ENCODE results near the gene CD8B2.
"Not testable (repeated sequence)": the region's sequence is repeated elsewhere in the genome, so short reads cannot be mapped to it uniquely, and the experiment has no call there.

The CD8B2 gene

GRCh38 chr2:106513391-106513790 is 26.2 kb downstream of the CD8B2 start:
- DNase-seq, result not testable (repeated sequence)

GRCh38 chr2:106514827-106515226 is 27.7 kb downstream of the CD8B2 start:
- DNase-seq, result not testable (repeated sequence)

GRCh38 chr2:106516436-106516835 is 29.3 kb downstream of the CD8B2 start:
- no peak for DNase-seq

GRCh38 chr2:106516864-106517263 is 29.7 kb downstream of the CD8B2 start:
- DNase-seq, result no peak

DNA sequence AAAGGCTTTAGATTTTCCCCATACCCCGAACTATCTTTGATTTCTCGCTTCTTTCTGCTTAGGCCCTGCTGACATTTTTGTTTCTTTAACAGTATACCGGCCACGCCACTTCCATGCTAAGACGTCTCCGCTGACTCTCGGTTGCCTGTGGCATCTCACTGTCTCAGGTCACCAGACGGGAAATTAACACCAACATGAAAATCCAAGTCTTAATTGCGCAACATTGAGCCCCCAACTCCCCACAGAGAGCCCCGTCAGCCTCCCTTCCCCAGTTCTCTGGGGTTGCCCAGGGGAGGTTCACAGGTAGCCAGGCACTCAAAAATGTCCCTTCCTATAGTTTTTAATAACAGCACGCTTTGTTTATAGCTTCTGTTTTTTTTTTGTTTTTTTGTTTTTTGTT is 30.2 kb downstream of the CD8B2 start:
- DNase-seq, result no peak

- DNase-seq, result no peak
These were observed 32.6 kb downstream of the CD8B2 start for GRCh38 chr2:106519767-106520166.

- no peak for DNase-seq
These were observed 33.9 kb downstream of the CD8B2 start for GRCh38 chr2:106521016-106521415.

GRCh38 chr2:106523976-106524665 is 37.0 kb downstream of the CD8B2 start:
- no peak for DNase-seq

DNA sequence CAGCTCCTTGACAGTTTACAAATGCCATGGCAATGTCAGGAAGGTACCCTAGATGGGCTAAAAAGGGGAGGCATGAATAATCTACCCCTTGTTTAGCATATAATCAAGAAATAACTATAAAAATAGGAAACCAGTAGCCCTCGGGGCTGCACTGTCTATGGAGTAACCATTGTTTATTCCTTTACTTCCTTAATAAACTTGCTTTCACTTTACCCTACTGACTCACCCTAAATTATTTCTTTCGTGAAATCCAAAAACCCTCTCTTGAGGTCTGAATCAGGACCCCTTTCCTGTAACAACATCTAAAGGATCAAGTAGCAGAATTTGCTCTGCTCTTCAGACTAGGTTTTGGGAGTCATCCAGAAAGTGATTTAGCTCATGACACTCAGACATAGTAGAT is 43.7 kb downstream of the CD8B2 start:
- no peak for DNase-seq

DNA sequence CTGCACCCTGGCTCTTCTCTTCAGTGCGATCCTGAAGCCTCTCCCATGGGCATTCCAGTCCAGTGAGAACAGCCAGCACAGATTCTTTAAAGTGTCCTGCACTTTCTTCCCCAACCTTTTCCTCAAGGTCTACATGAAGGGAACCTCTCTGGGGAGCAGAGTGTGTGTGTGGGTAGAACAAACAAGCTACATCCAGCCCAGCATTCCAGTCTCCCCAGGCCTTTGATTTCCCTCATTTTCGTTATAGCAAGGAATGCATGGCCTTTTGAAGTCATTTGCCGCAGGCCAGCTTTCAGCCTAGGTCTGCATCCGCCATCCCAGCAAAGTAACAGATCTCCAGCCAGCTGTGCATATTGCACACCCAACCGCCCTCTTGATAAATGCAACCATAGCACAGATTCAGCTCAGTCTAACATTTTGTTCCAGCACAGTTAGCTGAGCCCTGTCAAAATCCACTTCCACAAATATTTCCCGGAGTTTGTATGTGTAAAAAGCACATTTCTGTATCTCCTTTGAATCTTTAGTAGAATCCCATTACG is 44.6 kb downstream of the CD8B2 start:
- no peak for DNase-seq

DNA sequence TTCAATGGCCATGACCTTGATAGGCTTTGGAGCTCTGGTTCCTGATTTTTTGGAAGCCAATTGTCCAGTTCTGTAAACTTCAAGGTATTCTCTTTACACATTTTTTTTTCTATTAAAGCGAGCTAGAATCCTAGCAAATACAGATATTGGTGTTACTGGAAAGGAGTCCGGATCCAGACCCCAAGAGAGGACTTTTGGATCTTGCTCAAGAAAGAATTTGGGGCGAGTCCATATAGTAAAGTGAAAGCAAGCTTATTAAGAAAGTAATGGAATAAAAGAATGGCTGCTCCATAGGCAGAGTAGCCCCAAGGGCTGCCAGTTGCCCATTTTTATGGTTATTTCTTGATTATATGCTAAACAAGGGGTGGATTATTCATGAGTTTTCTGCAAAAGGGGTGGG is 45.1 kb downstream of the CD8B2 start:
- no peak for DNase-seq

GRCh38 chr2:106534471-106534870 is 47.3 kb downstream of the CD8B2 start:
- DNase-seq, result no peak

GRCh38 chr2:106536490-106536889 is 49.3 kb downstream of the CD8B2 start:
- DNase-seq, result no peak

DNA sequence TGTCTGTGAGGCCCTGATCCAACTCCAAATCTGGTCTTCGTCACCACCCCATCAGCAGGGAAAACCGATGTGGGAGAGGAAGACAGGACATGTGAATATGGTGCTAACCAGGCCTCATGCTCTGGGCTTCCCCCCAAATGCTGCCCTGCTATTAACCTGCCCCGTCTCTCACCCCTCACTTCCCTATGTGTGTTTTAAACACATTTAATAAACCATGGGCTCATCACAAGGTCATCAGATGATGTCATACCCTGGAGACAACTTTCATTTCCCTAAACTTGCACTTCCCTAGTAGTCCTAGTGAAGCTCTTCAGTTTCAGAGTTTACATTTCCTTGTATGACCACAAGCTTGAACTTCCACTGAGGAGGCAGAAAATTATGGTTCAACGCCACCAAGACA is 49.9 kb downstream of the CD8B2 start:
- DNase-seq, result no peak

- DNase-seq, result peak; percentile 14
These were observed 50.6 kb downstream of the CD8B2 start for GRCh38 chr2:106537791-106538191.

DNA sequence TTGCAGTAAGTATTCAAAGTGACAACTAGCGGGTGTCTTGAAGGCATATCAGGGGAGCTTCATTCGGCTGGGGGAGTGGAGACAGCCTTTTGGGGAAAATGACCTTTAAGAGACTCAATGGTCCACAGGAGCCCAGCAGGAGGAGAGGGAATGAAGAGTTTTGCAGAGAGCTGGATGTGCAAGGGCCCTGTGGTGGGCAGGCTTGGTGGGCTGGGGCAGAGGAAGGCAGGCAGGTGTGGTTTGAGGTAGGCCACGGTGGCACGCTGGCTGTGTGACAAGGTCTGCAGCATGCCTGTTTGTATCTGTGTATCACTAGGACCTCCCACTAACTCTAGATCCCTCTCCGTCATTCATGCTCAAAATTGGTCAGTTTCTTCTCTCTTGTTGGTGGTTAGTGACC is 53.7 kb downstream of the CD8B2 start:
- no peak for DNase-seq

DNA sequence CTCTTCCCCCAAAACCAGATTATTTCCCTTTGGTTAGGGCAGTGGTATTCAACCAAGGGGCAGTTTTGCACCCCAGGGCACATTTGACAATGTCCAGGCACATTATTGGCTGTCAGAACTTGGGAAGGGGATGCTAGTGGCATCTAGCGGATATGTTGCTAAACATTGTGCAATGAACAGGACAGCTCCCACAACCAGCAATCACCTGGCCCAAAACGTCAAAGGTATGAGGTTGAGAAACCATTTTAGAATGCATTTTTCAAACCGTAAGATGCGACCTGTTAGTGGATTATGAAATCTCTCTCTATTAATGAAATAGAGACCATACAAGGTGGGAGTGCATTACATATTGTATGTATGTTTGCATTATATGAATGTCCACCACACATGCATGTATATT is 54.2 kb downstream of the CD8B2 start:
- no peak for DNase-seq

GRCh38 chr2:106542746-106543359 is 55.7 kb downstream of the CD8B2 start:
- DNase-seq, result peak; percentile 38

DNA sequence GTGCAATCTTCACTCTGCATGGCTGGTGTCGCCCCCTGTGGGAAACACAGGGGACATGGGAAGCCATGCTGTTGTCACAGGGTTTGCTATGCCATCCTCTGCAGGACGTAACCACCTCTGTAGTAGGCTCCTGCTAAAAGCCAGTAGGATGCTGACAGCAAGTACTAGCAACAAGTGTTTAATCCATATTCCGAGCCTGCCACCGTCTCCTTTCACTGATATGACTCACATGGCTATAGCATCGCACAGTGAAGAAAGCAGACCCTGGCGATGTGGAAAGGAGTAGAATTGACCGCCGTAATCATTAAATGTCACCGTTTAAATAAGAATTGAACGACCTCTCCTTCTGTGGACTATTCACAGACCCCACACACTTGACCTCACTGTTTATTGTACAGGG is 57.8 kb downstream of the CD8B2 start:
- DNase-seq, result no peak

DNA sequence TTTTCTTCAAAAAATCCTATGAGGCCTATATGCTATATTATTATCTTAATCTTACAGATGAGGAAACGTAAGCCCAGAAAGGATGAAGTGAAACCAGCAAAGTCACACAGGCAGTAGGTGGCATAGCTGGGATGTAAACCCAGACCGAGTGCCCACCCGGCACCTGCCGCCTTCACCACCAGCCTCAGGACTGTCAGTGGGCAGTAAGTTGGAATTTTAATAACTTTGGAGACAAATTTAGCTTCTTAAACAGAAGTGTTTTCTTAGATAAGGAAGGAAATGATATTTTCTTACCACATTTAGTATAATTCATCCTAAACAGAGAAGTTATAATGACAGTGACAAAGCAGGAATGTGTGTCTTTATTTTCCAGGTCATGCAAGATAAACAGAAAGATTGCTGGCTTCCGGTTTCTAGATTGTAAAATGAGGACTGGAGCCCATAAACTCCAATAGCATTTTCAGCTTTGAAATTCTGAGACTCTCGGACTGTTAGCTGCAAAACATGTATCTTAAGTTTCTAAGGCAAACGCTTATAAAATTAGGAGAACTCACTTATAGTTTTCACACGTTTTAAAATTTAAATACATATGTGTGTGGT is 59.3 kb downstream of the CD8B2 start:
- no peak for DNase-seq

DNA sequence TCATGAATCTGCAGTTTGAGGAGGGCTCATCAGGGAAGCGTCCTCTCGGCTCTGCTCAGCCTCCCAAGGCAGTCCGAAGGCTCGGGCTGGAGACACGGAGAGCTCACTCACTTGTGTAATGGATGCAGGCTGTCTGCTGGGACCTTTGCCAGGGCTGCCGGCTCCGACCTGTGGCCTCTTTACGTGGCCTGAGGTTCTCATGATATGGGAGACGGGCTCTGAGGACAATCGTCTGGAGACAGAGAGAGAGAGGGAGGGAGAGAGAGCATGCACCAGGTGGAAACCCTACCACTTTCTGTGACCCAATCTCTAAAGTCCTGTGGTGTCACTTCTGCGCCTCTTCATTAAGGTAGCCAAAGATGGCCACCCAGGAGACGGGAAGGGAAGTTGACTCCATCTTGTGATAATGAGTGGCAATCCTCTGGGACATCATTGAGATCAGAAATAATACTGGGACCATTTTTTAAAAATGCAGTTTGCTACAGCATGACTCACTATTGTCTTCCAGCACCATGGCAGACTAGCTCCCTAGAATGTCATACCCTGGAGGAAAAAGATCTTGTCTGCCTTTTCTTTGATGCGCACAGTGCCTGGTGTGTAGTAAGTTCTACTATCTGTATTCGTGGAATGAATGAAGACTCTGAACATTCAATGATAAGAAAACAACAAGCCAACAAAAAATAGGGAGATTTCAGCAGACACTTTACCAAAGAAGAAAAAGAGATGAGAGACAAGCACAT is 60.2 kb downstream of the CD8B2 start:
- DNase-seq, result no peak

GRCh38 chr2:106551417-106552130 is 64.4 kb downstream of the CD8B2 start:
- no peak for DNase-seq

DNA sequence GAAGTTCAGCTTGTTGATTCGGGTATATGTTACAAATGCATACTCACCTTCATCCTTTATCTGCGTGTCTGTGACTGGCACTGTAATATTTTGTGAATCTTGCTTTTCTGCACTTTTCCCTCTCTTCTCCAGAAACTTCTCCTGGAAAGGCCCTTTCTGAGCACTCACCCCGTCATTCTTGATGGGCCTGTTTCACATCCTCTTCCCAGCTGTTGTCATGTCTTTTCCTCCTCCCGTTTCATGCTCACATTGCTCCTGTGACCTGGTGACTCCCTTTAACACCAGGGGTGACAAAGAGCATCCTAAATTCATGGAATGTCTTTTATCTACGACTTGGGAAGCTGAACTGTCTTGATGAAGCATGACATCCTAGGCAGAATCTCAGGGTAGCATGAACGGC is 65.8 kb downstream of the CD8B2 start:
- no peak for DNase-seq

All from DMS153 (cell line).